ENCODE measurements around the gene BPIFB3. TPM values are rescaled to one million over a fixed set of nuclear protein-coding genes. Genes with fewer than 3 reads are reported as not detected.

Gene BPIFB3
- total RNA-seq, 1 experiment from 2014 or later, result not detected

DNA sequence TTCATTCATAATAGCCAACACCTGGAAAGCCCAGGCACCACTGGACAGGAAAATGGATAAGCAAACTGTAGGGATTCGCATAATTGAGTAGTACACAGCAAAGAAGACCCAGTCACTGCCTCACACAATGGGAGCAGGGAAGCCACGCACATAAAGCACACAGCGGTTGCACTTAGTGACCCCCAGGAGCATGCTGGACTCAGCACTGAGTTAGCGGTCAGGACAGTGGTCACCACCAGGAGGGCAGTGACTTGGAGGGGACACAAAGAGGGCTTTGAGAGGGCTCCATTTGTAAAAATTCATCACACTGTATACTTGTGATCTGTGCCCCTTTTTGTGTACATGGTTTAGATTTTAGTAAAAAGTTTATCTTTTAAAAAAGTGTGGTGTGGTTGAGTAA is 2.4 kb upstream of the BPIFB3 start:
- DNase-seq (ENCODE audit: low read depth), result no peak
- in situ Hi-C loops (cut with HindIII; ENCODE audit: low pct_unique_long_range_greater_than_20kb, low sequenced_read_pairs), result no loop called here

DNA sequence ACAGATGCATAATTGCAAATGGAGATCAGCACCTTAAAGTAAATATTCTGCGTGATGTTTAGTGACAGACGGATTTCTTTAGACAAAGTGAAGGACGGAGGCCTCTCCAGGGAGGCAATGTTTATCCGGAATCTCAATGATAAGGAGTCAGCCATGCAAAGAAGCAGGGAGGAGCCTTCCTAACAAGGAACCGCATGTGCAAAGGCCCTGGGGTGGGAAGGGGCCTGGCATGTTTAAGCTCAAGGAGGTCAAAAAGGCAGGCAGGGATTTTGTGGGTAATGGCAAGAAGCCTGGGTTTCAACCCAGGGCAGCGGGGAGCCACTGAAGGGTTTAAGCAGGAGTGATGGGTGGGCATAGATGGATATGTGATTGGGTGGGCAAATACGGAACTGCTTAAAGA is 678 bp downstream of the BPIFB3 start:
- DNase-seq (ENCODE audit: low read depth), result no peak
- in situ Hi-C loops (cut with HindIII; ENCODE audit: low pct_unique_long_range_greater_than_20kb, low sequenced_read_pairs), result no loop called here

DNA sequence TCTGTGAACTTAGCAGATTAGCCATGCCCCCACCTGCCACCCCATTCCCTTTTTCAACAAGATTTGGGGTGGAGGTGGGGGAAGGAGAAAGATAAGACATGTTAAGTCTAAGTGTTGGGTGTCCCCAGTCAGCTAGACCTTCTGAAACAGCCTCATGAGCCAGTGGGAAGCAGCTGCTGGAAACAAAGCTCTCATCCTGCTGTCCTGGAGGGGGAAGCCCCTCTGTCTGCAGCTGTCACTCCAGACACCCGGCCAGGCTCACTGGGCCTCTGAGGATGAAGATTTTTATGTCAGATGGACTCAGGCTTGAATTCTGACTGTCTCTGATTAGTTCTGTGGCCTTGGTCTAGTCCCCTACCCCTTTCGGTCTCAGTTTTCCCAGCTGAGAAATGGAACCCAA is 1.1 kb downstream of the BPIFB3 start:
- in situ Hi-C loops (cut with HindIII; ENCODE audit: low pct_unique_long_range_greater_than_20kb, low sequenced_read_pairs), result no loop called here

DNA sequence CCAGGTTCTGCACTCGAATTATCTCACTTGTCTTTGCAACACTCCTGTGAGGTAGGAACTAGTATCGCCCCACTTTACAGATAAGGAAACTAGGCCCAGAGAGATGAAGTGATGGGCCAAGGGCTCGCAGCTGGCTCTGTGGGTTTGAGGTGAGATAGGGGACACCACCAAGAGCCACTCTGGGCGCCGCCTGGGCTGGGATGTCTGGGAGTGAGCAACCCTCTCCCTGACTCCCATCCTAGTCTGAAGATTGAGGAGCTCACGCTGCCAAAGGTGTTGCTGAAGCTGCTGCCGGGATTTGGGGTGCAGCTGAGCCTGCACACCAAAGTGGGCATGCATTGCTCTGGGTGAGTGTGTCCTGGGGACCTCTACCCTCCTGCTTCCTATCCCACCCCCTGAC is 5.4 kb downstream of the BPIFB3 start:
- no peak for DNase-seq (ENCODE audit: low read depth)
- in situ Hi-C loops (cut with HindIII; ENCODE audit: low pct_unique_long_range_greater_than_20kb, low sequenced_read_pairs), result no loop called here

More for the DNA sequence above, 1.1 kb downstream of the BPIFB3 start:
- no peak for DNase-seq (ENCODE audit: low read depth)

DNA sequence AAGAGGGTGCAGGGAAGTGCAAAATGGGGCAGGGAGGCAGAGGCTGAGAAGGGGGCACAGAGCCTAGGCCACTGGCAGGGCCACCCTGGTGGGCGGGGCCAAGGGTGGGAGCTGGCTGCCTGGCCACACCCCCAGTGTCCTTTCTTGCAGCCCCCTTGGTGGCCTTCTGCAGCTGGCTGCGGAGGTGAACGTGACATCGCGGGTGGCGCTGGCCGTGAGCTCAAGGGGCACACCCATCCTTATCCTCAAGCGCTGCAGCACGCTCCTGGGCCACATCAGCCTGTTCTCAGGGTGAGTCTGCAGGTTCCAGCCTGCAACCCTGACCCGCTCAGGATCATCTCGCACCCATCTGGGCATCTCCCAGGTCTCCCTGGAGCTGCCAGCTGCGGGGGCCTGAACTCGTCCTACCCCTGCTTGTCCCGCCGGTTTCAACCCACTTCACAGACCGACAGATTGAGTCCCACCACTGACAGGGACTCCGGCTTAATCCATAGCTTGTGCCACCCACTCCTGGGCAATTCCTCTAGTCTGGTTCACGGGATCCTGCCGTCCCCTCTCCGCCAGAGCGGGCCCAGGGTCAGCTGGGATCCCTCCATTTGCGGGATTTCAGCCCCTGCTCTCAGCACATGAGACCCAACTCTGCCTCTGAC is 6.2 kb downstream of the BPIFB3 start:
- in situ Hi-C loops (cut with HindIII; ENCODE audit: low pct_unique_long_range_greater_than_20kb, low sequenced_read_pairs), result no loop called here
- no peak for DNase-seq (ENCODE audit: low read depth)

DNA sequence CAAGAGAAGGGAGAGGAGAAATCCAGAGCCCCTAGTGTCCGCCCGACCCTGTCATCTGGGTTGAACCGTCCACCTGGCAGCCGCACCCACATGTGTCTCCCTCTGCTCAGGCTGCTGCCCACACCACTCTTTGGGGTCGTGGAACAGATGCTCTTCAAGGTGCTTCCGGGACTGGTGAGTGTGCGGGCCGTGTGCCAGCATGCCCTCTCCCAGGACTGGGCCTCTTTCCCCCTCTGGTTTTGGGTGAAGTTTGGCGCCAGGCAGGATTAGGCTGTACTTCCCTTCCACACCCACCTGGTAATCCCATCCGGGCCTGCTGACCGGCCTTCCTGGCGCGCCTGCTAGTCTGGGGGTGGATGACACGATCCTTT is 7.9 kb downstream of the BPIFB3 start:
- in situ Hi-C loops (cut with HindIII; ENCODE audit: low pct_unique_long_range_greater_than_20kb, low sequenced_read_pairs), result no loop called here
- no peak for DNase-seq (ENCODE audit: low read depth)

DNA sequence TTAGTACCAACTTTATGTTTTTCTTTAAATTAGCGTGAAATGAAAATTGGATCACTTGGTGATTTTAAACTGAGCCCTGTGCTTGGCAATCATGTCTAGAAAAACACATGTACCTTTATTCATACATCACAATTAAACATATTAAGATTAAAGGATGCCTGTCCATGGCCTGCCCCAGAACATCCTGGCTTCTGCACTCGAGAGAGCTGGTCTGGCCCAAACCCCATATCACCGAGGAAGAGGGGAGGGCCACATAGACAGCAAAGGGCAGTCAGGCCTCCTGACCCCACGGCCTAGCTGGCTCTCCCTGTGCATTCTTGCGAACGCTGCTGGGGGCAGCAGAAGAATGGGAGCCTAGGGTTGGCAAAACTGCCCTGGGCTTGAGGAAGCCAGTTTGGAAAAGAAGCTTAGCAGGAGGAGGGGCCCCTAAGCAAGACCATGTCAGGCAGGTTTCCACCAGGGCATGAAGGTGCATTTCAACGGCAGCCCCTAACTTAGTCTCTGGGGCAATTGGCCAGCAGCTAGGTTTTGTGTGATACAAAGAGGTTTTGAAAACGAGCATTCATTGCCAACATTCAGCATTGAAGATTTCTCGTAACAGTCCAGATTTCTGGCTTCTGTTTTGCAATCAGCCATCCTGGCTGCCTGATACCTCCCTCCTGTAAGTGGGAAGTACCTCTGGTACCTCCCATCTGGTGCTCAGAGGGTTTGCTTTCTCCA is 8.6 kb downstream of the BPIFB3 start:
- DNase-seq (ENCODE audit: low read depth), result no peak
- in situ Hi-C loops (cut with HindIII; ENCODE audit: low pct_unique_long_range_greater_than_20kb, low sequenced_read_pairs), result no loop called here

DNA sequence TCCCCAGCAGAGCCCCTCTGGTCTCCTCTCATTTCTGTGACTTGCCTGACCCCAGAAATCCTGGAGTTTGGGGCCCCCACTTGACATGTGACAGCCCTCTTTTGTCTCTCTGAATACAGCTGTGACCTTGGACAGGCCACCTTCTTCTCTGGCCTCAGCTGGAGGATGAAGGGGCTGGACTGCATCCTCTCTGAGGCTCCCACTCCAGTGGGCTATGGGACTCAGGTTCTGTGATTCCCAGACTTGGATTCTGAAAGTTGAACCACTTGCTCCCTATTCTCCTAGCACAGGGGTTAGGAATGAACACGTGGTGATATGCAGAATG is 9.1 kb downstream of the BPIFB3 start:
- no peak for DNase-seq (ENCODE audit: low read depth)
- in situ Hi-C loops (cut with HindIII; ENCODE audit: low pct_unique_long_range_greater_than_20kb, low sequenced_read_pairs), result no loop called here

DNA sequence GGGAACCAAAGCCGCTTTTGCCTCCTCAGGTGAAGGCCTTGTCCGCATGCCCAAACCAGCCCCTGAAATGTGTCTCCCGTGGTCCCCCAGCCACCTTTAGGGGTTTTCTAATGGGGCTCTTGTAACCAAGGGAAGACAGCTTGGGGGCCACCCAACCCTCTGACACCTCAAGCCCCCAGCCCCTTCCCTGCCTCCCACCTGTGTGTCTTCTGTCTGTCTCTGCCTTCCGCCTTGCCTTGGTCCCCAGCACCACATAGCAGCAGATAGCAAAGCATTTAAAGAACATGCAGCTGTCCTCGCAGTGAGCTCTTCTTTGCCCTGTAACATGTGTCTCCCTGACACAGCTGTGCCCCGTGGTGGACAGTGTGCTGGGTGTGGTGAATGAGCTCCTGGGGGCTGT is 9.6 kb downstream of the BPIFB3 start:
- DNase-seq (ENCODE audit: low read depth), result no peak
- in situ Hi-C loops (cut with HindIII; ENCODE audit: low pct_unique_long_range_greater_than_20kb, low sequenced_read_pairs), result no loop called here

DNA sequence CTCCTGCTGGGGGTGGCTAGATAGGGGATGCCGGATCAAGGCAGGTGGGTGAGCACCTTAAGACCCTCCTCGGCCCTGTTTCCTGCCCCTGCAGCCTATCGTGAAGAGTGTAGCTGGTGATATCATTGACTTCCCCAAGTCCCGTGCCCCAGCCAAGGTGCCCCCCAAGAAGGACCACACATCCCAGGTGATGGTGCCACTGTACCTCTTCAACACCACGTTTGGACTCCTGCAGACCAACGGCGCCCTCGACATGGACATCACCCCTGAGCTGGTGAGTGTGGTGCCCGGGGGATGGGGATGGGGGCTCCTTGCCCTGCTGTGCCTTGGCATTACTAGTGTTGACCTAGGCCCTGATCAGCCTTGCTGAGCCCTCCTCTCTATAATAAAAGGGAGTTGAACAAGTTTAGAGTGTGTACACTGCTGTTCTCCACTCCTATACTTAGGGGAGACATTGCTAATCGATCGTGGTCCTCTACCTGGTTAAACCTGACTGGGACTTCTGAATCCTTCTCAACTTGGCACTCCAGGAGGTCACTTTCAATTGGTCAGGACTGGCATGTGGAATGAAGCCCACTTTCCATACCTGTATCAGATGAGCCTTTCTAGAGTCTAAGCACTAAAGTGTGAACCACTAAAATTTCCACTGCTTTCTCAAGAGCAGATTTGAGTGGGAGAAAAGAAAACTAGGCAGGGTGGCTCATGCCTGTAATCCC is 11.0 kb downstream of the BPIFB3 start:
- in situ Hi-C loops (cut with HindIII; ENCODE audit: low pct_unique_long_range_greater_than_20kb, low sequenced_read_pairs), result no loop called here
- no peak for DNase-seq (ENCODE audit: low read depth)

DNA sequence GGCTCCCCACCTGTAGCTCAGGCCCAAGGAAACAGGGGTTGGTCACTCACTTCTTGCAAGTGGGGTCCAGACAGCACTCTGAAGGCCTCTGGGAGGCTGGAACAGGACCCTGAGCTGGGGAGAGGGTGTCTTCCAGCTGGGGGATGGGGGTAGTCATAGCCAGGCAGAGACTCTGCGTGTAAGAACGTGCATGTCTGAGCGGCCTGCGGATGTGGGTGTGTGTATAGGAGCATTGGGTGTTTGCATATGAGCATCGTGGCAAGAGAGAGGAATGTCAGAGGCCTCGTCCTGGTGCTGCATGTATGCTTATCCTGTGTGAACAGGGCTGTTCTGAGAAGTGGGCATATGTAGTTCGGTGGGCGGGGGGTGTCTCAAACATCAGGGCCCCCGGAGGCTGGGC is 12.1 kb downstream of the BPIFB3 start:
- no peak for DNase-seq (ENCODE audit: low read depth)
- in situ Hi-C loops (cut with HindIII; ENCODE audit: low pct_unique_long_range_greater_than_20kb, low sequenced_read_pairs), result no loop called here

DNA sequence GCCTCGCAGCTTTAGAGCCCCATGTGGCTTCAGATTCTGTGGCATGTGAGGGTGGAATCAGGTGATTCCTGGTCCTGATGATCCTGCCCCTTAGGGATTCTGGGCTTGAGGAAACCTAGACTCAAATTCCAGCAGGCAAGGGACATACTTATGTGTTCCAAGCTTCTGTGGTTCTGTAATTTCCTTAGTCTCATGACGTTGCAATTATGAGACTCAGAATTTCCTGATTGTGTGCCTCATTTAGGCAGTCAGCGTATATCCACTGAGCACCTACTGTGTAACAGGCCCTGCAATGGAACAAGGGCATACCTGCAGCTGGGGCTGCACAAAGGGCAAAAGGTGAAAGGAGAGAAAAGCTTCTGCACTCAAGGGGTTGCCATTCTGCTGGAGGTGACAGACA is 14.1 kb downstream of the BPIFB3 start:
- in situ Hi-C loops (cut with HindIII; ENCODE audit: low pct_unique_long_range_greater_than_20kb, low sequenced_read_pairs), result no loop called here
- DNase-seq (ENCODE audit: low read depth), result no peak

DNA sequence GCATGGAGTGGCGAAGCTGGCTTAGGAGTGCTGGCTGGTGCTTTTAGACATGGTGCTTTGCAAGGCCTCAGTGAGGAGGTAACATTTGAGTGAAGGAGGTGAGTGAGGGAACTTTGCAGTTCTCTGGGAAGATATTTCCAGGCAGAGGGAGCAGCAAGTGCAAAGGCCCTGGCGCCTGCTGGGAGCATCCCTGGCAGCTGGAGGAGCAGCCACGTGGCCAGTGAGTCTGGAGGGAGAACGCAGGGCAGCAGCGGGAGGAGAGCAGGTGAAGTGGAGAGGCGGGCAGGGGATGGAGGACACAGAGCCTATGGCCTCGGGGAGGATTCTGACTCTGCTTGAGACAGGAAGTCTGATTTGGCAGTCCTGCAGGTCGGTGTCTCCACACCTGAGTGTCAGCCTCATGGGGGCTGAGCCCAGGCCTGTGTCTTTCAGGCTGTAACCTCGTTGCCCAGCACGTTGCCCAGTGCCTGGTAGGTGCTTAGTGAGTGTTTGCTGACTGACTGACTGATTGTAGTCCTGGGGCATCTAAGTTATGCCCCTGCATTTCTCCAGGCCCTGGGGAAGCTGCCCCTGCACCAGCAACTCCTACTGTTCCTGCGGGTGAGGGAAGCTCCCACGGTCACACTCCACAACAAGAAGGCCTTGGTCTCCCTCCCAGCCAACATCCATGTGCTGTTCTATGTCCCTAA is 14.7 kb downstream of the BPIFB3 start:
- DNase-seq (ENCODE audit: low read depth), result no peak
- in situ Hi-C loops (cut with HindIII; ENCODE audit: low pct_unique_long_range_greater_than_20kb, low sequenced_read_pairs), result no loop called here

DNA sequence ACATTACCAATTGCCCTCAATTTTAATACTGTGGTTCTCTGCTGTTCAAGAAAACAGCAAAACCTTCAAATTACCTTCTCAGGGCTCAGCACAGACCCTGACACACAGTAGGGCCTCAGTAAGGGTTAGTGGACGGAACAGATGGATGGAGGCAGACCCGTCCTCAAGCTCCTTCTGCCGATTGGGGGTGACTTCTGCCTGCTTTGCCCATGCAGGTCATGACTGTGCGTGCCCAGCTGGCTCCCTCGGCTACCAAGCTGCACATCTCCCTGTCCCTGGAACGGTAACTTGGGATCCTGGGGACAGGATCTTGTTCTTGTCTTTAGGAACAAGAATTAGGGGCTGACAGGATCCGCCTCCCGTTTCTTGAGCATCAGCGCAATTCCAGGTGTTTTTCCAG is 16.0 kb downstream of the BPIFB3 start:
- no peak for DNase-seq (ENCODE audit: low read depth)
- in situ Hi-C loops (cut with HindIII; ENCODE audit: low pct_unique_long_range_greater_than_20kb, low sequenced_read_pairs), result loop anchor here (10.0 kb wide), 1 partner anchor 145 kb away; no protein-coding TSS in a partner anchor

DNA sequence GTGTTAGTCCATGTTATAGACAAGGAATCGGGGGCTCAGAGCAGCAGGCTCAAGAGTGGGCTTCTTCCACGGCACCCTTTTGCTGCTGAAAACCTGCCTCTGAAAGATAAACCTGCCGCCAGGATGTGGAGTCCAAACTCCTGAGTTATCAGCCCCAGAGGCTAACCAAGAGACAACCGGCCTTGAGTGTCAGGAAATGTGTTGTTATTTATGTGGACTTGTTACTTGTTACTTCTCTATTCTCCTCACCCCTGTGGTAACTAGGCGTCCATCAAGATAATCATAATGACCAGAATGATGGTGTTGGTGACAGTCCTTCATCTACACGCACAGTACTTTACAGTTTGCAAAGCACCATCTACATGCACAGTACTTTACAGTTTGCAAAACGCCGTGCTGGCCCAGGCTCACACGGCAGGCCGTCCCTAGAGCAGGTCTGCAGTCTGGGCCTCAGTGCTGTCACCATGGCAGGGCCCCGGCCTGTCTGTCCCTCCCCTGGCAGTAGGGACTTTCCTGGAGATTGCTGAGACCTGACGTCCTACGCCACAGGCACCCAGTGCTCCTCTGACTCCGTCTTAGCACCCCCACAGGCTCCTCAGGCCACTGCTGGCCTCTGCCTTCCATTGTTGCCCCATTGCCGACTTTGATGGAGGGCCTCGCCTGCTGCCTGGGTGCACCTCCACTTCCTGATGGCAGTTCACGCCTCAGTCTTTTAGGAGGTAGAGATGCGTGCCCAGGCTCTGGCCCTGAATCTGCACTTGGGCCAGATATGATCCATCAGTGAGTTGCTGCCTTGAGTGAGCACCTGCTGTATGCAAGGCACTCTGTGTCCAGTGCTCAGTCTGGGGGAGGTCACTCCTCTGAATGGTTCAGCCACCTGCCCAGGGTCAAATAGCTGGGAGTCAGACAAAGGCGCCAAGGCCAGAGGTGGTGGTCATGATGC is 16.7 kb downstream of the BPIFB3 start:
- in situ Hi-C loops (cut with HindIII; ENCODE audit: low pct_unique_long_range_greater_than_20kb, low sequenced_read_pairs), result loop anchor here (10.0 kb wide), 1 partner anchor 146 kb away; no protein-coding TSS in a partner anchor
- DNase-seq (ENCODE audit: low read depth), result no peak

DNA sequence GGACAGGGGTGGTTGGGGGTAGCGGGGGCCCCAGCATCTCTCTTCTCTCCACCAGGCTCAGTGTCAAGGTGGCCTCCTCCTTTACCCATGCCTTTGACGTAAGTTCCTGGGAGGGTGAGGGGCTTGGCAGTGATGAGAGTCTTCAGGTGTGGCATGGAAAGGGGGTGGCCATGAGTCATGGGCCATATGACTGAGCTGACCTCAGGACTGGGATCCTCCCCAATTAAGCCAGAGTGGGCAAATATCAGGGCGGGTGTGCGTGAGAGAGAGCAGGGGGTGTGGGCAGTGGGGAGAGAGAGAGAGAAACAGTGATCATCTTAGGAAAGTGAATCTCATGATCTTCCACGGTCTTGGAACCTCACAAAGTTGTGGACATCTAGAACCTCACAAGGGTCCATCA is 17.5 kb downstream of the BPIFB3 start:
- in situ Hi-C loops (cut with HindIII; ENCODE audit: low pct_unique_long_range_greater_than_20kb, low sequenced_read_pairs), result loop anchor here (10.0 kb wide), 1 partner anchor 146 kb away; no protein-coding TSS in a partner anchor
- no peak for DNase-seq (ENCODE audit: low read depth)

DNA sequence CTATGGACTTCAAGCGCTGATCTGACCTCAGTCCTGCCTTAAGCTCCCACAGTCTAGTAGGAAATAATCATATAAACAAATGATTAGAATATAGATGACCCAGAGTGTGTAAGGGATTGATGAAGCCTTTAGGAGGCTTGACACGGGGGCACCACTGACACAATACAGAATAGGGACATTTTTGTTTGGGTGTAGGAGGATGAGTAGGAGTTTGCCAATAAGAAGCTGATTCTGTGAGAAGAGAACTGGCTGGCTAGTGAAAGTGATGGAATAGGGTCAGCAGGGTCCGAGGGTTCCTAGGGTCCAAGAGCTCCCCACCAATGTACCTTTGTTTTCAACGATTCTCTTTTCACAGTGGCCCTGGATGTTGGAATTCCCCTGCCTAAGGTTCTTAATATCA is 18.7 kb downstream of the BPIFB3 start:
- in situ Hi-C loops (cut with HindIII; ENCODE audit: low pct_unique_long_range_greater_than_20kb, low sequenced_read_pairs), result loop anchor here (10.0 kb wide), 1 partner anchor 148 kb away; no protein-coding TSS in a partner anchor
- DNase-seq (ENCODE audit: low read depth), result no peak

DNA sequence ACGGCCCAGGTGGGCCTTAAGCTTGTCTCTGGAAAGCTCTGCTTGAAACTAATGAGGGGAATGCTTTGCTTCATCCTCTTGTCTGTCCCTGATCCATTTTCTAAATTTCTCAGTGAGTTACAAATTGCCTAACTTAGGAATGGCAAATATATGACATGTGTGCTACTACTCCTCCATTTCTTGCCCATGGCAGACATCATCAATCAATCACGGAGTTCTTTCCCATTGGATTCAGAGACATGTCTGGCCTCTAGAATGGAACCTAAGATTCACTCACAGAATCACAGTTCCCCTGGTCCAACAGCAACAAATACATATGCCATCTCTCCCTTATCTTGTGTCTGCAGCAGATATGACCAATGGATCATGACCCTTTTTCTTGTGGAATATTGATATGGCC is 19.1 kb downstream of the BPIFB3 start:
- no peak for DNase-seq (ENCODE audit: low read depth)
- in situ Hi-C loops (cut with HindIII; ENCODE audit: low pct_unique_long_range_greater_than_20kb, low sequenced_read_pairs), result loop anchor here (10.0 kb wide), 1 partner anchor 148 kb away; no protein-coding TSS in a partner anchor
